Coronary artery (tissue), 2 donors: ENCODE results near the gene TSEN34.

Source experiments
- DNase-seq: peaks from one replicate; pipeline ENCODE4 v3.0.0-alpha.2; 2017; ENCODE audit warnings: low spot score
- H3K27ac ChIP-seq, 2 donors: fragments of 200-600 bp; sonication (generic); one replicate each; pipeline ENCODE4 v1.5.1; 2016 to 2019
- H3K4me3 ChIP-seq: fragments of 200-600 bp; sonication (generic); 2 replicates; pipeline ENCODE4 v1.5.1; 2016; ENCODE audit warnings: mild to moderate bottlenecking, moderate library complexity
- TF ChIP-seq, protein P1 (sequence below): fragments of 200-600 bp; sonication (generic); IDR thresholded peaks from one replicate; pipeline ENCODE4 v1.5.1; 2019; ENCODE audit warnings: antibody characterized with exemption

The TSEN34 gene

DNA sequence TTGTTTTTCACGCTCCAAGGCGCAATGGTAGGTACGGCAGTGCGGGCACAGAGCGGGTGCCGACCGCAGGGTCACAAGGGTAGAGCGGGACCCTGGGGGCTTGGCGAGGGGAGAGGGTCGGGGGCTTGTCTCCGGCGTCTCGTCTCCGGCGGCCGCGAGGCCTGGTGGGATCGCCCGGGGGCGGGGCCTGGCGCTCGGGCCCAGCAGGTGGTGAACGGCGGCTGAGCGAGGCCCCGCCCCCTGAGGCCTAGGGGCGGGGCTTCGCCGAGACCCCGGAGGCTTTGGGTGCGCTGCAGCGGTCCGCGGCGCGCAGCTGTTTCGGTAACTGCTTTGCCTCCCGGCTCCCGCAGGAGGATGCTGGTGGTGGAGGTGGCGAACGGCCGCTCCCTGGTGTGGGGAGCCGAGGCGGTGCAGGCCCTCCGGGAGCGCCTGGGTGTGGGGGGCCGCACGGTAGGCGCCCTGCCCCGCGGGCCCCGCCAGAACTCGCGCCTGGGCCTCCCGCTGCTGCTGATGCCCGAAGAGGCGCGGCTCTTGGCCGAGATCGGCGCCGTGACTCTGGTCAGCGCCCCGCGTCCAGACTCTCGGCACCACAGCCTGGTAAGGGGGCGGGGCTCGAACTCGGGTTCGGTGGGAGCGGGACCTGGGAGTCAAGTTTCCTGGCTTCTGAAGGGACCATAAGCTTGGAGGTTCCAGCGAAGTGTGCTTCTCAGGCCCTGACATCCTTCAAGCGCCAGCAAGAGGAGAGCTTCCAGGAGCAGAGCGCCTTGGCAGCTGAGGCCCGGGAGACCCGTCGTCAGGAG, at the start of gene TSEN34:
TSEN34 (plus strand) TSS at position 298 of the 800 bp plus-strand sequence; CDS start at position 355, 57 bp downstream.
- Histone ChIP-seq H3K4me3 (peak within 1 kb of the TSS; percentile 94), H3K27ac (peak within 1 kb of the TSS; percentile 95 to 99)
- peak; percentile 86 for DNase-seq
- TF ChIP-seq, protein P1, sequence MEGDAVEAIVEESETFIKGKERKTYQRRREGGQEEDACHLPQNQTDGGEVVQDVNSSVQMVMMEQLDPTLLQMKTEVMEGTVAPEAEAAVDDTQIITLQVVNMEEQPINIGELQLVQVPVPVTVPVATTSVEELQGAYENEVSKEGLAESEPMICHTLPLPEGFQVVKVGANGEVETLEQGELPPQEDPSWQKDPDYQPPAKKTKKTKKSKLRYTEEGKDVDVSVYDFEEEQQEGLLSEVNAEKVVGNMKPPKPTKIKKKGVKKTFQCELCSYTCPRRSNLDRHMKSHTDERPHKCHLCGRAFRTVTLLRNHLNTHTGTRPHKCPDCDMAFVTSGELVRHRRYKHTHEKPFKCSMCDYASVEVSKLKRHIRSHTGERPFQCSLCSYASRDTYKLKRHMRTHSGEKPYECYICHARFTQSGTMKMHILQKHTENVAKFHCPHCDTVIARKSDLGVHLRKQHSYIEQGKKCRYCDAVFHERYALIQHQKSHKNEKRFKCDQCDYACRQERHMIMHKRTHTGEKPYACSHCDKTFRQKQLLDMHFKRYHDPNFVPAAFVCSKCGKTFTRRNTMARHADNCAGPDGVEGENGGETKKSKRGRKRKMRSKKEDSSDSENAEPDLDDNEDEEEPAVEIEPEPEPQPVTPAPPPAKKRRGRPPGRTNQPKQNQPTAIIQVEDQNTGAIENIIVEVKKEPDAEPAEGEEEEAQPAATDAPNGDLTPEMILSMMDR, result no peak

DNA sequence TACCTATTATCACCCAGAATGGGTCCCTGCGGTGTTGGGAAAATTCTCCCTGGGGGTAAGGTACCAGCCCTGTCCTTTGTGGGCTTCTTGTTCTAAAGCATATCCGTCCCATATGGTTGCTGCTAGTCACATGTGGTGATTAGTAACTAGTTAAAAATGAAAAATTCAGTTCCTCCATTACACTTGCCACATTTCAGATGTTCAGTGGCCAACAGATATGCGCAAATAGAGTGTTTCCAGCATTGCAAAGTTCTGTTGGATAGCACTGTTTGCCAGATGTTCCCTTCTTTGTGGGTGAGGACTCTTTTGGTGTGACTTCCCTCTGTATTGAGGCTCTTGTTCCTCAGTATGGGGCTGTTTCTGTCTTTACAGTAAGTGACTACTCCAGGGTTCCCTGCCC, 49.8 kb upstream of the TSEN34 start:
- Histone ChIP-seq H3K27ac (no peak overlapping the region), H3K4me3 (no peak overlapping the region)
- no peak for DNase-seq
- TF ChIP-seq, protein P1, result no peak

DNA sequence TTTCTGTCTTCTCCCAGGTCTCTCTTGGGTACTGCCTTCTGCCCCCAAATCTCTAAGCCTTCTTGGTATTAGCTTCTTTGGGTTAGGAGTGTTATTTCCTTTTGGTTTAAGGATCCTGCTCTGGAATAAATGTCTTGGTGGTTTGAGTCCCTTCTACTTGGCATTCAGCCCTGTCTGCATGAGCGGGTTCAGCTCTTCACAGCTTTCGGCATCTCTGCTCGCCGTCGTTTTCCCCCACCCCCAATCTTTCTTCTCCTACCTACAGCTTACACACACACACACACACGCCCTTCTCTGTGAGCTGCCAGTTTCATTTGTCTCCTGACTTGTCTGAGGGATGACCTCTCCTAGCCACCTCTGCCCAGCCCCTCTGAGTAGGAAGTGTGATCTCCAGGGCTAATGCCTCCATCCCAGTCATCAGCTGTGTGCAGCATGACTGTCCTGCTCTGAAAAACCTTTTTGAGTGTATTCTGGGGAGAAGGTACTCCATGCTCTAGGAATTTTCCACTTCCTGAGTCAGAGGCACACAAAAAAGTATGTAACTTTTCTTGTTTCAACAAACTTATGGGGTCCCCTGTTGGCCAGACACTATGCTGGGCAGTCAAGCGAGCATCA, 48.8 kb upstream of the TSEN34 start:
- Histone ChIP-seq H3K27ac (no peak overlapping the region), H3K4me3 (no peak overlapping the region)
- no peak for DNase-seq
- TF ChIP-seq, protein P1, result no peak

DNA sequence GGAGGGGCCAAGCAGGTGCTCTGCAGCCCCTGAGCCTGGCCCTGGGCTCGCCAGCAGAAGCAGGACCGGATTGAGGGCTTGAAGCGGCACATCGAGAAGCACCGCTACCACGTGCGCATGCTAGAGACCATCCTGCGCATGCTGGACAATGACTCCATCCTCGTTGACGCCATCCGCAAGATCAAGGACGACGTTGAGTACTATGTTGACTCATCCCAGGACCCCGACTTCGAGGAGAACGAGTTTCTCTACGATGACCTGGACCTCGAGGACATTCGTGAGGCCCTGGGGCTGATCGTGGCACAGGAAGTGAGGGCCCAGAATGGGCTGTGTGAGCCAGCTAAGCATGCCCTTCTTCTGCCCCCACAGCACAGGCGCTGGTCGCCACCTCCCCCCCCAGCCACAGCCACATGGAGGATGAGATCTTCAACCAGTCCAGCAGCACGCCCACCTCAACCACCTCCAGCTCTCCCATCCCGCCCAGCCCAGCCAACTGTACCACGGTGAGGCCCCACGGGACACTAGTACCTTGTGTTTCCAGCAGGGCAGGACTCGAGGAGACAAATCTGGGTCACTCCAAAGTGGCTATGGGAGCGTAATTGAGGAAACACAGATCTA, 45.5 kb upstream of the TSEN34 start:
- TF ChIP-seq, protein P1, result no peak
- no peak for DNase-seq
- H3K27ac ChIP-seq, result no peak overlapping the region

DNA sequence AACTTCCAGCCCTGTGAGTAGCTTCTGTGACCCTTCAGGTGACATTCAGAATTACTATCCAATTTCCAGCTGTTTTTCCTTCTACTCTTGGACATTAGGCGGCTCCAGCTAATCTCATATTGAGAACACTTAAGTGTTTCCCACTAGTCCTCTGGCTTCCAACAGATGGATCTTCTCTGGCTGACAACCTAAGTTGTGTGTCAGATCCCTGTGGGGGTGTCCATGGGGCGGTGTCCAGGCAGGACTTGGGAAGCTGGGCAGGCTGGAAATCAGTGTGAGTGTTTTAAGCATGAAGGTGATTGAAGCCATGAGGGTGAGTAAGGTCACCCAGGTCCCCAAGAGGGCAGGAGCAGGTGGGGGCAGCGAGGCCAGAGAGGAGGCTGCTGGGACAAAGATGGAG, 43.4 kb upstream of the TSEN34 start:
- H3K27ac ChIP-seq, result peak overlapping the region in 1 of 2 donors; percentile 7
- TF ChIP-seq, protein P1, result no peak
- DNase-seq, result no peak
- H3K4me3 ChIP-seq, result no peak overlapping the region

More for the DNA sequence above, 45.5 kb upstream of the TSEN34 start:
- no peak overlapping the region for H3K4me3 ChIP-seq

DNA sequence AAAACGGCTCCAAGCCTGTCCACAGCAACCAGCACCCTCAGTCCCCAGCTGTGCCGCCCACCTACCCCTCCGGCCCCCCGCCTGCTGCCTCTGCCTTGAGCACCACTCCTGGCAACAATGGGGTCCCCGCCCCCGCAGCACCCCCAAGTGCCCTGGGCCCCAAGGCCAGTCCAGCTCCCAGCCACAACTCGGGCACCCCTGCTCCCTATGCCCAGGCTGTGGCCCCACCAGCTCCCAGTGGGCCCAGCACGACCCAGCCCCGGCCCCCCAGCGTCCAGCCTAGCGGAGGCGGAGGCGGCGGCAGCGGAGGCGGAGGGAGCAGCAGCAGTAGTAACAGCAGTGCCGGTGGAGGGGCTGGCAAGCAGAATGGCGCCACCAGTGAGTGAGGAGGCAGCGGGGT, 43.0 kb upstream of the TSEN34 start:
- no peak for DNase-seq

More for the DNA sequence above, 43.0 kb upstream of the TSEN34 start:
- Histone ChIP-seq H3K27ac (peak overlapping the region in 1 of 2 donors; percentile 7), H3K4me3 (no peak overlapping the region)
- TF ChIP-seq, protein P1, result no peak
